HG03159 (cell line): ENCODE data around the gene WASF3.

Experiments
- ATAC-seq: cut with Tn5 transposase; IDR thresholded peaks from one replicate; pipeline ENCODE4 v1.9.1; 2021; ENCODE audit warnings: mild to moderate bottlenecking, moderate library complexity; ENCODE audit not compliant: unreplicated experiment

Gene WASF3, protein sequence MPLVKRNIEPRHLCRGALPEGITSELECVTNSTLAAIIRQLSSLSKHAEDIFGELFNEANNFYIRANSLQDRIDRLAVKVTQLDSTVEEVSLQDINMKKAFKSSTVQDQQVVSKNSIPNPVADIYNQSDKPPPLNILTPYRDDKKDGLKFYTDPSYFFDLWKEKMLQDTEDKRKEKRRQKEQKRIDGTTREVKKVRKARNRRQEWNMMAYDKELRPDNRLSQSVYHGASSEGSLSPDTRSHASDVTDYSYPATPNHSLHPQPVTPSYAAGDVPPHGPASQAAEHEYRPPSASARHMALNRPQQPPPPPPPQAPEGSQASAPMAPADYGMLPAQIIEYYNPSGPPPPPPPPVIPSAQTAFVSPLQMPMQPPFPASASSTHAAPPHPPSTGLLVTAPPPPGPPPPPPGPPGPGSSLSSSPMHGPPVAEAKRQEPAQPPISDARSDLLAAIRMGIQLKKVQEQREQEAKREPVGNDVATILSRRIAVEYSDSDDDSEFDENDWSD

DNA sequence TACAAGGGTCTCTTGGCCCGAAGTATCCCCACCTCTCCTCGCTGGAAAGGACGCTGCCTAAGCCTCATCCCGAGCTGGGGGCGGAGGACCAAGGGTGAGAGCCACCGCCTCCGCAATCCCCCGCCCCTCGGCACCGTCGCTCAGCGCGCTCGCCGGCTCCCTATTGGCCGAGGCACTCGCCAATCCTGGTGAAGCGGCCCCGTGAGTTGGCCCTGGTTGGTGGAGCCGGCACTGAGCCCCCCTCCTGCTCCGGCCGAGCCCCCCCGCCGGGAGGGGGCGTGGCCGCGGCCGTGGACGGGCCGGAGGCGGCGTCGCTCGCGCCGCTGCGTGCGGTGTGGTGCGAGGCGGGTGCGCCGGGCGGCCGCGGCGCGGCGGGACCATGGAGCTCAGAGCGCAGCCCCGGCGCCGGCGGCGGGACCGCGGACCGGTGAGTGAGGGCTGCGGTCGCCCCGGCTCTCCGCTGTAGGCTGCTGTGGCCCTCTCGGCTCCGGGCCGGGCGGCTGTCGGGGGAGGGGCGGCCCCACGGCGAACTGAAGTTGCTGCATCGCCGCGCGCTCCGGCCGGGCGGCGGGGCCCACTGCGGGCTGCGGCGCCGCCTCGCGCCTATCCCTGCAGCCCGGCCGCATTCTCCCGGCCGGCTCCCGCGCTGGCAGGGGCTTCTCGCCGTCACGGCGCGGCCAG, at the start of gene WASF3:
Gene WASF3, plus strand, starts transcription at position 291 of the 681 bp plus-strand sequence. CDS start 84,588 bp downstream, outside the sequence.
- ATAC-seq = peak; percentile 96

DNA sequence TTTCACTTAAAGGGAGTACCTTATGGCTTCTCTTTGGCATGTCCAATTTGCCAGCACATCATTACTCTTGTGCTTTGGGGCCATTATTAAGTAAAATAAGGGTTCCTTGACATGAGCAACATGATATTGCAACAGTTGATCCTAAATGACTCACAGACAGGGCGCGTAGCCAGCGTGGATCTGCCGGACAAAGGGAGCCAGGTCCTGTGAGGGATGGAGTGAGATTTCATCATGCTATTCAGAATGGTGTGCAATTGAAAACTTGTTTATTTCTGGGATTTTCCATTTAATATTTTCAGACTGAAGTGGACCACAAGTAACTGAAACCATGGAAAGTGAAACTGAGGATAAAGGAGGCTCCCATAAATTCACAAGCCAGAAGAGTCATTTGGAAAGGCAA, 48.6 kb upstream of the WASF3 start:
- no peak for ATAC-seq

DNA sequence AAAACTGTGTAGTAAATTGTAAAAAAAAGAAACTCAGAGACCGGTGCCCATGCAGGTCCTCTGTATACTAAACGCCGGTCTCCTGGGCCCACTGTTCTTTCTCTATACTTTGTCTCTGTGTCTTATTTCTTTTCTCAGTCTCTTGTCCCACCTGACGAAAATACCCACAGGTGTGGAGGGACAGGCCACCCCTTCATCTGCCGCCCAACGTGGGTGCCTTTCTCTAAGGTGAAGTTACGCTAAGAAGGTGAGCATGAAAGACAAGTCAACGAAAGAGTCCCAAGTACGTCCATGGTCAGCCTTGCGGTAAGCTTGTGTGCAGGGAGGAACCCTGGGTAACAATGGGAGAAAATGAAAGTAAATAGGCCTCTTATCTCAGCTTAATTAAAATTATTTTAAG, 48.0 kb upstream of the WASF3 start:
- no peak for ATAC-seq

DNA sequence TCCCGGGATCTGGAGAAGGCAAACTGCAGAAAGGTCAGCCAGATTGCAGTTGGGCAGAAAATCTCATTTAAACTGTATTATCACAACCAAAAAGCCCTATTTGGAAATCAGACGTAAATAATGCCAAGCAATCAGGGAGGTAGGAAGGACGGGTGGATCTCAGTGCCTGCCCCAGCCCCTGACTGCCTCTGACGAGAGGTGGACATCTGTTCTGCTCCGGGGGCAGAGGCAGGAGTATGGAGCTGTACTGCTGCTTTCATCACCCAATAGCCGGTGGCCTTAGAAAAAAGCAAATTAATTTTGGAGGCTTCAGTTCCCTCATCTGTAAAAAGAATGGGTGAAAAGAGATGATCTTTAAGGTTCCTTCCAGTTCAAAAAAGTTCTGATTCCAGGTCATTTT, 43.6 kb upstream of the WASF3 start:
- ATAC-seq = no peak

DNA sequence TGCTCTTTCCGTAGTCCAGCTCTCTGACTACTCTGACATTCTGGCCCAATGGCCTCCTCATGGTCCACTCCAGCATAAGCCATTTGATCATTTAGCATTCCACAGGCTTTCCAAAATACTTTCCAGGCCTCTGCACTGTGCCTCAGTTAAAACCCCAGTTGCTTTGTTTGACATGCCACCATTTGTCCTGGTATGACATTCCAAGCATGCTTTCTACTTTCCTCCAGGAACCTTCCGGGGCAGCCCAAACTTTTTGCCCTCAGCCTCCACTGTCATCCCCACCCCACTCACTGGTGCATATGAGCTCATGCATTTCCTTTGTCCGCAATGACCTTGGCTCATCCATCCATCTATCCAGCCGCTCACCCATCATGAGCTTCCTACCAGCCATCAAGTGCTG, 41.8 kb upstream of the WASF3 start:
- ATAC-seq = no peak

DNA sequence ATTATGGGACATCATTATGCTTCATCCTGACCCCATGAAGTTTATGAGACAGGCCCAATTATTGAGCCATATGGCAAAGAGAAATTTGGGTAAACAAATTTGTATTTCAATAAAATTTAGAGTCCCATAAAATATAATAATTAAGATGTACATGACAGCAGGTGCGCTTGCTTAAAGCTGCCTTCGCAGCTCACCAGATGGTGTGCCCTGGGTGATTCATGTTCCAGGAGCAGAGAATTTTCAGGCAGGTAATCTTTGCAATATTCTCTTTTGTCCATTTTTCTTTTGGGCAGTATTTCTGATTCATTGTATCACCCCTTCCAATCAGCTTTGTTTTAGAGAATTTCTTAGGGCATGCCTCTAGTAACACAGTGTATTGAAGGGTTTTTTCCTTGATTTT, 39.5 kb upstream of the WASF3 start:
- no peak for ATAC-seq

DNA sequence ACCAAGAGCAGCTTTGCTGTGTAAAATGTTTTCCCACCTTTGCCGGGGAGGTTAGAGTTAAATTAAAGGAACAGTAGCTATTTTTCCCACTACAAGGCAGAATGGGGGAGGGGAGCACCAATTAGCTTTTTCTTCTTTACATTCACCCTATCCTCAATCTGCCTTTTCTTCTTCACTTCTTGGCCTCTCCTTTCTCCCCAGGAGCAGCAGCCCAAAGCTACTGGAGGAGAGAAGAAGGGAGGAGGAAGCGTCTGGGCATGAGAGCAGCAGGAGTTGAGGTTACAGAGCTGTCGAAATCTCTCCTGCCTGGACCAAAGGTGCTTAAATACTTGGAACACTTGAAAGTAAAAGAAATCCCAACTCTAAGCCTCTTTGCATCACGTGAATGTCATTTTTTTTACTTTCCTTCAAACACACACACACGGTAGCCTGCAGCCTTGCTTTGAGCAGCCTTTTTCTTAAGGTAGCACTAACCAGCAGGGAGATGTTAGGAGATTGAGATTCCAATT, 39.0 kb upstream of the WASF3 start:
- no peak for ATAC-seq

DNA sequence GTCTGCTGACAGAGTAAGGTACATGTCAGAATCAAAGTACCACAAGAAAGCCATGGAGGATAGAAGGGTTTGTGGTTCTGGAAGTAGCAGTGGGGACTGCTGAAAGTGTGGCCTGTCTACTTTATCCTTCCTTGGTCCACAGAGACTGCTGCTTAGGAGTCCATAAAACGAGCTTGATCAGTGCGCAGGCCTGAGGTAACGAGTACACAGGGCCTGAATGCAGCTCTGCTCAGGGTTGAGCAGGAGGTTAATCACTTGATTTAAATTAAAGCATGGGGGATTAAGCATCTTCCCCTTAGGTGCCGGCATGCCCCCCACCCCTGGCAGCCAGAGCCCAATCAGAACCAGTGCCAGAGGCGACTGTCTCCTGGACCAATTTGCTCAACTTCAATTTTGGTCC, 34.9 kb upstream of the WASF3 start:
- ATAC-seq = no peak

DNA sequence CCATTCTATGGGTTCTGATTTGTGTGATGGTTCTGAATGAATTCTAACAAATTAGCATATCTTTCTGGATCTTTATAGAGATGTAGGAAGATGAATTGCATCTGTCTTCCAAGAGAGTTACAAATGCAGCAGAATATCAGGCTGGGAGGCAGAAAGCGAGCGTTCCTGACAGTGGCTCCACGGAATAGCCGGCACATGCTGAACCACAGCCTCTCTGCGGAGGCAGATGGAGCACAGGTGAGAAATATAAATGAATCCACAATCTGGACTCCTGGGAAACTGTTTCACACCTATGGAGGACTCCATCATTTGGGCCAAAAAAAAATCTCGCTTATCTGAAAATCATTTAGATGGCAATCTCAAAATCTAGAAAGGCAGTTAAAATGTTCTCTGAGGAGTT, 34.5 kb upstream of the WASF3 start:
- no peak for ATAC-seq

DNA sequence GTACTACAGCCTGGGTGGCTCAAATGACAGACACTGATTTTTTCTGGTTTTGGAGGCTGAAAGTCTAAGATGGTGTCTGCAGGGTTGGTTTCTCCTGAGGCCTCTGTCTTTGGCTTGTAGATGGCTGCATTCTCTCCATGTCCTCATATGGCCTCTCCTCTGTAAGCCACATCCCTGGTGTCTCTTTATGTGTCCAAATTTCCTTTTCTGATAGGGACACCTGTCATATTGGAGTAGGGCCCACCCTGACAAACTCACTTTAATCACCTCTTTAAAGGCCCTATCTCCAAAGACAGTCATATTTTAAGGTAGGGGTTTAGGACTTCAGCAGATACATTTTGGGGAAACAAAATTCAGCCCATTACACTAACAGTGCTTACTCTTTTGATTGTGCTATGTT, 32.0 kb upstream of the WASF3 start:
- ATAC-seq = no peak

DNA sequence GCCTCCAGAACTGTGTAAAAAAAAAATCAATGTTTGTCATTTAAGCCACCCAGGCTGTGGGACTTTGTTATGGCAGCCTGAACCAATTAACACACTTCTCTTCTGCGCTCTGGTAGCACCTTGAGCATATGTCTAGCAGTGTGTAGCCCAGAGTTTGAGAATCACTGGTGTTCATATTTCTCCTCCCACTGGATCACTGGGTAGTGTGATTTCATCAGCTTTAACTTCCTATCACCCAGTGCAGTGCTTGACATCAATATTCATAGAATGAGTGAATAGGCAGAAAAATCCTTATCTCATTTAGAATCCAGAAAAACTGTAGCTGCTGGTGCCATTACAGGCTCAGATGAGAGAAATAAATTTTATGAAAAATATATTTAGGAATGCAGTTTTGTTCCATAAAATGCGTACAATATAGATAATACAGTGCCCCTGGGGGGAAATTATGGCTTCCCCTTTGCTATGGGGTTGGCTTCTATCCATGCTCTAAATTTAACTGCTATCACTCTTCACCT, 30.7 kb upstream of the WASF3 start:
- no peak for ATAC-seq

DNA sequence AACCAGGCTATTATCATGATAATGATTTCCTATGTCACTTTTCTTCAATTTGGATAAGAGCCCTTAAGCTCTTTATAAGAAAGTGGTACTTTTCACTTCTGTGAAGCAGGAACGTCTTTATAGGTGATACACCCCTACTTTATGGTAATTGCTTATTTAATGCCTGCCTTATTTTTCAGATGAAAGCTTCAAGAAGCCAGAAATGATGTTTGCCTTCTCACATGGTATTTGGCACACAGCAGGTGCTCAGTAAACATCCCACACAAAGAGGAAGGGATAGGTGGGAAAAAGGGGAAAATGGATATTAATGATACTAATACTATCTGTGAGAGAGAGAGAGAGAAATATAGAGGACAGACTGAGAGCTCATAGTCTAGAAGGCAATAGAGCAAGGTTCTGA, 29.0 kb upstream of the WASF3 start:
- no peak for ATAC-seq

DNA sequence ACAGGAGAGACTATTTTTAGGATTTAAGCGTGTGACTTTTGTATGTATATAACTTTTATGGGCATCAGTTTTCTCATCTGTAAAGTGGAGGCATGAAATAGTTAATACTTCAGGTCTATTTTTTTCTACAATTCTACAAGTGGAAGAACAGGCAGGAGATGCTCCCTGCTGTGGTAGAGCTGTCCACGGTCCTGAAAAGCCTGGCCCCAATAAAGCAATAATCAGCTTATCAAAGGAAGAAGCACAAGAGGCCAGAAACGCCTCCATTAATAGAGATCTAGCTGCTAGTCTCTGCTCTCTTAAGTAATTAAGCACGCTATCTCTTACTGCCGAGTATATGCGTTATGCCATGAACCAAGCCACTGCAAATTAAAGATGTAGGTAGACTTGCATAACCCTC, 28.0 kb upstream of the WASF3 start:
- ATAC-seq = no peak

DNA sequence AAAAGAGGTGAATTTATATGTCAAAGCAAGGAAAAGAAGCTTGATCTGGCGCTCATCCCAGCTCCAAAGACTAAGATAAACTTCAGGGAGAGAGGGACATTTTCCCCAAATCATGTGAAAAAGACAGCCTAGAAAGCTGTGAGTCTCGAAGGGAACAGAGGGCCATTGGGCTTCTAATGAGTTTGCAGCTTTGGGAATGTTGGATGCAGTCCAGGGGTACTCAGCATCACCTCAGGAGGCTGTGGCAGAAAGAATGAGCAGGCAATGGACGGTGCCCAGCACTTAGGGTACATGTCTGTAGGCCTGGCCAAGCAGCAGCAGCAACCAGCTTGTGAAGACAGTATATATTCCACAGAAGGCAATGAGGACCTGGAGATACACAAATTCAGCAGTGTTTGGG, 25.7 kb upstream of the WASF3 start:
- no peak for ATAC-seq

DNA sequence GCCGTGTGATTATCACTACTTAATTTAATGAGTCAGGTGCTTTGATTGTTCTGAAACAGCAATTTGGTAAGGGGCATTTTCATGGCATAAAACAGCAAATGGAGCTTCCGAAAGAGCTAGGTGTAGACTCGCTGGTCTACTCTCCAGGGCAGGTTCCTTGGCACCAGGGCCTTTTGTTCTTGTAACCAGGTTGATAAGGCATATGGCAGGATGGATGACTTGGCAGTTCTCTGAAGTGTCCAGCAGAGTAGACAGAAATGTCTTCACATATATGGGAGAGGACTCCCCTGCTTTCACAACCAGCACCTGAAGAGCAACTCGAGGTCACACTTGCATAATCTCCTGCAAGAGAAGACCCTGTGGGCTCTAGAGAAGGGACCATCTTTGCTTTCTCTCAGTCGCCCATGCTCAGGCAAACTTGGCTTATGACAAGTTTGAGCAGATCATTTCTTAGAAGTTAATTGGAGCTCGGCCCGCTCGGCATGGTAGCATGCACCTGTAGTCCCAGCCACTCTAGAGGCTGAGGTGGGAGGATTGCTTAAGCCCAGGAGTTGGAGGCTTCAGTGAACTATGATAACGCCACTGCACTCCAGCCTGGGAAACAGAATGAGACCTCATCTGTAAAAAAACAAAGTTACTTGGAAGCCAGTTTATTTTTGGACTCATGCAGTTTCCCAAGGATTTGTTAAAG, 23.3 kb upstream of the WASF3 start:
- ATAC-seq = no peak

DNA sequence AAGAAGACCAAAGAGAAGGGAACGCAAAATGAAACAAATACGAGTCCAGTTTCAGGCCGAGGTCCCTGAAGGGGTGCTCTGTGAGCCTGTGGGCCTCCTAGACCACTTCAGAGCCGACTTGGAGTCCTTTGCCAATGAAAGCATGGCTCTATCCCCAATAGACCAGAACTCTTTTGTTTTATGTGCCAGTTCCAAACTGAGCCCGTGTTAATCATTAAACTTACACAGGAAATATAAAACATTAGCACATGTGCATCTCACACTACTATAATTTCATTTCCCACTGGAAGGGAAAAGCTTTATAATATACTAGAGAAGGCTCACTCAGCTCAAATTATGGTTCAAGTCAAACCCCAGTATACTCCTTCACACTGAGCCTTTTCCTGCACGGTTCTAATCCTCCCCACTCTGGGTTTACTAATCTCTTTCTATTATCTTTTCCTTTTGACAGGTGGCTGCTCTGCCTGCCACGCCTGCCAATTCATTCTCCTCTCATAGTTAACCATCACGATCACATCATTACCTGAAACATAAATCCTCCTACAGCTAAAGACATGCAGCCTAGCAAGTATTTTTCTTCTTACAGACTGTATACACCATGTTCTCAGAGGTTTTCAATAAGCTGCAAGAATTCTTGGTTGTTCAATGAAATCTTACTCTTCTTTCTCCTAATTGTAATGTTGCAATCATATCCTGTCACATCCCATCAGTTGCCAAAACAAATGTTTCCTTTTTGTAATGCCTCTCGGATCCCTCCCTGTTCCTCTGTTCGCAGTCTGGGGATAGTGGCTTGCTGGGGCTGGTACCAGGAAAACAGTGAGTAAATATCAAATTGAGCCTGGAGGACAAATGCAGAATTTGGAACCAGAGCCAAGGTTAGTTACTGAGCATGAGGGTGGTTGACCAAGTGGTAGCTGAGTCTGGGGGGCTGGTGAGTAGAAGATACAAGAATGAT, 18.8 kb upstream of the WASF3 start:
- no peak for ATAC-seq

DNA sequence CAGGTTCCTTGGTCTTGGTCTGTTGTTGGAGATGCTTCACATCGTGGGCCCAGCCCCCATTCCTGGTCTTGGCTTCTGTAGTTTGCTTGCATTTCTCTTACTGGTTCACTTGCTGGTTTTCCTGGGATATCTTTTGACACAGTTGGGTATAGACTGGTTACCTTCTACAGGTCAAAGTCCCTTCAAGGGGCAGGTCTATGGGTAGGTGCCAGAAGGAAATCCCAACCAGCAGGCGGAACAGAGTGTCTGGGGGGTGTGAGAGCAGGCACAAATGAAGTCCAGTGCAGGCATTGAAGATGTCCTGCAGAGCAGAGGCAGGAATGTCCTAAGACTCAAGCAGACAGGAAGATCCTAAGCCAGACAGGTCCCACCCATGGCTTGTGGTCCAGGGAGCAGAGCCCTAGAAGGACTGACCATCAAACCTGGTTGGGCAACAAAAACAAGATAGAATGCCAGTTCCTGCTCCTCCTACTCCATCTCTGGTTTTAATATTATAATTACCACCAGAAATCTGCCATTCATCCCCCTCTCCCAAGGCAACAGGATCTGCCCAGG, 17.7 kb upstream of the WASF3 start:
- no peak for ATAC-seq

DNA sequence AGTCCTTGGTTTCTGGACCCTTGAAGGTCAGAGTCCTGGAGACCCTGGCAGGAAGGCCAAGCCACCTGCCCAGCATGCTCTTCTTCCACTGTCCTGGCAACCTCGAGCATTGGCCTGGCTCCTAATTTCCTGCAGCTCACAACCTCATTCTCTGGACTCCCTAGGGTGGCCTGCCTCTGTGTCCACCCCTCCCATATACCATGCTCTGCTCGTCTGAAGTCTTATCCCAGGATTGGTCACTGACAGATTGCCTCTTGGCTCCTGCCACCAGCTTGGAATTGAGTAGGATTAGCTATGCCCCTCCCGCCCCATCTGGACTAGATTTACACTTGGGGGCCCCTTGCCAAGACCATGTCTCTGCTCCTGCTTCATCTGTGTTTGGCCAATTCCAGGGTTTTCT, 17.1 kb upstream of the WASF3 start:
- no peak for ATAC-seq

DNA sequence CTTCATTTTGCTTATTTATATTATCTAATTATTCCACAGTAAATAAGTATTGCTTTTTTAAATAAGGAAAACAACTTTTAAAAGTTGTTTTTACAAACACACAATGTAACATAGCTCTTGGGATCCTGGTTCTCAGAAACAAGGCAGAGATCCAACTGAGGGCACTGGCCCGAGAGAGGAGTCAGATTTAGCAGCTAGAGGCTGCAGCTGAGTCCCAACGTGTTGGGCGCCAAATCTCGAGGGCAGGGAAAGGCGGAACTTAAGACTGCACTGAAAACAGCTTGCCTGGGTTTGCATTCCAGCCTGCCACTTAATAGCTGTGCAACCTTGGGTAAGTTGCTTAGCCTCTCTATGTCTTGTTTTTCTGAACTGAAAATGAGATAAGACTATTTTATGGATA, 16.4 kb upstream of the WASF3 start:
- ATAC-seq = no peak
